HepG2 (cell line): Measurements from ENCODE around the gene TSC22D1. TPM values are rescaled to one million over a fixed set of nuclear protein-coding genes. Genes with fewer than 3 reads are reported as not detected.

Experiments
- ATAC-seq: fragments of 200-7000 bp; cut with Tn5 transposase; 3 replicates; pipeline ENCODE4 v1.9.1; 2020; ENCODE audit warnings: mild to moderate bottlenecking, moderate library complexity
- BruUV-seq: library from RNA; stranded (reverse); fragments of 400-500 nt; replicated peaks from 2 replicates; lab custom pipeline; 2021; lab: Mats Ljungman, UMichigan
- CTCF ChIA-PET: fragments of 300-600 bp; formaldehyde crosslinking; extraction: SDS; loops from one replicate; lab custom pipeline; 2021; ENCODE audit warnings: low total read pairs, inconsistent platforms, low intra/inter-chr PET ratio; lab: Yijun Ruan, JAX
- POLR2A ChIA-PET: fragments of 350-600 bp; sonication (Branson Sonifier 250); formaldehyde crosslinking; loops from one replicate; lab custom pipeline; 2020; ENCODE audit warnings: antibody characterized with exemption, inconsistent platforms; lab: Yijun Ruan, JAX
- DNase-seq: peaks from one replicate; pipeline ENCODE4 v3.0.0-alpha.2; 2015; ENCODE audit warnings: low spot score
- FAIRE-seq: peaks from 3 replicates; lab custom pipeline; 2011; peaks lifted over from hg19 to GRCh38; lab: Jason Lieb, UNC
- H2AFZ ChIP-seq: one replicate; pipeline ENCODE4 v1.6.1; 2011; ENCODE audit warnings: low read length, inconsistent platforms
- H3K27ac ChIP-seq: fragments of 300-600 bp; 3 replicates; pipeline ENCODE4 v1.8.0; 2011; ENCODE audit warnings: mixed run types, mild to moderate bottlenecking, mixed read lengths, low read length, inconsistent platforms; ENCODE audit not compliant: insufficient read depth; ENCODE audit errors: extremely low read length
- H3K27me3 ChIP-seq, 2 experiments: fragments of 200-600 bp in 1 of 2; 2 replicates in 1 of 2; 3 replicates in 1 of 2; pipeline versions ENCODE4 v1.6.0 to v1.8.0; 2011; ENCODE audit warnings: low read length in 2 of 2, mild to moderate bottlenecking in 2 of 2, moderate library complexity in 2 of 2, inconsistent platforms in 1 of 2; ENCODE audit not compliant: insufficient read depth in 2 of 2, control insufficient read depth in 1 of 2
- H3K36me3 ChIP-seq, 2 experiments: fragments of 200-600 bp in 1 of 2; replicated peaks in 1 of 2; 2 replicates in 1 of 2; 3 replicates in 1 of 2; pipeline versions ENCODE4 v1.5.1 to v1.8.0; 2011; ENCODE audit warnings: low read length in 2 of 2, inconsistent platforms in 1 of 2; ENCODE audit not compliant: insufficient read depth in 2 of 2, control insufficient read depth in 1 of 2
- H3K4me1 ChIP-seq: 2 replicates; pipeline ENCODE4 v1.5.1; 2012; ENCODE audit warnings: low read length, inconsistent platforms; ENCODE audit not compliant: insufficient read depth
- H3K4me2 ChIP-seq: 2 replicates; pipeline ENCODE4 v1.6.0; 2011; ENCODE audit warnings: low read depth, low read length, inconsistent platforms
- H3K4me3 ChIP-seq, 3 experiments: fragments of 200-600 bp in 1 of 3; sonication (generic), shearing (Covaris generic) in 1 of 3; replicated peaks in 1 of 3; 2 replicates each; pipeline ENCODE4 v1.5.1; 2011 to 2016; ENCODE audit warnings: low read length in 3 of 3, inconsistent platforms in 2 of 3, low read depth in 2 of 3, mild to moderate bottlenecking in 2 of 3, control low read depth in 1 of 3, mixed read lengths in 1 of 3; ENCODE audit not compliant: insufficient read depth in 1 of 3
- H3K79me2 ChIP-seq: one replicate; pipeline ENCODE4 v1.6.1; 2011; ENCODE audit warnings: low read length, inconsistent platforms; ENCODE audit not compliant: insufficient read depth
- H3K9ac ChIP-seq: 2 replicates; pipeline ENCODE4 v1.6.0; 2011; ENCODE audit warnings: mild to moderate bottlenecking, low read depth, low read length, inconsistent platforms; ENCODE audit not compliant: insufficient read depth
- H3K9me3 ChIP-seq: 2 replicates; pipeline ENCODE4 v1.5.1; 2012; ENCODE audit warnings: mild to moderate bottlenecking, low read length
- H4K20me1 ChIP-seq: 2 replicates; pipeline ENCODE4 v1.6.0; 2011; ENCODE audit warnings: inconsistent platforms, mild to moderate bottlenecking, low read length, moderate library complexity; ENCODE audit not compliant: insufficient read depth
- NR2C2 ChIP-seq: sonication (generic); formaldehyde crosslinking; IDR thresholded peaks from 2 replicates; pipeline ENCODE4 v1.4.0; 2020; ENCODE audit warnings: missing genetic modification reagents, mild to moderate bottlenecking, moderate library complexity, borderline replicate concordance
- PHF20 ChIP-seq: sonication (generic); formaldehyde crosslinking; IDR thresholded peaks from 2 replicates; pipeline ENCODE4 v1.5.0; 2020; ENCODE audit warnings: mild to moderate bottlenecking, missing genetic modification reagents
- SMYD3 ChIP-seq: sonication (generic); formaldehyde crosslinking; IDR thresholded peaks from 2 replicates; pipeline ENCODE4 v1.8.1; 2023; ENCODE audit warnings: mild to moderate bottlenecking, missing genetic modification reagents
- ZNF558 ChIP-seq: sonication (generic); formaldehyde crosslinking; IDR thresholded peaks from 2 replicates; pipeline ENCODE4 v1.9.0; 2022; ENCODE audit warnings: mild to moderate bottlenecking, missing genetic modification reagents, borderline replicate concordance
- ZNF891 ChIP-seq: sonication (generic); formaldehyde crosslinking; IDR thresholded peaks from 2 replicates; pipeline ENCODE4 v1.5.0; 2020; ENCODE audit warnings: mild to moderate bottlenecking, missing genetic modification reagents
- WGBS: methylation state at CpG from one replicate; pipeline ENCODE4 v1.1.6; 2017; ENCODE audit warnings: low lambda C conversion rate; 5-methylcytosine and 5-hydroxymethylcytosine counted together
- in situ Hi-C: cut with HindIII; loops from 2 replicates; pipeline ENCODE4 v1.10.0; 2017; ENCODE audit warnings: low pct_unique_long_range_greater_than_20kb; ENCODE audit not compliant: extremely low pct_ligation_motif_present
- intact Hi-C: fragments of 100-400 bp; cut with micrococcal nuclease; formaldehyde crosslinking; loops from one replicate; pipeline ENCODE4 v1.10.0; 2022; ENCODE audit not compliant: unreplicated experiment
- polyA plus RNA-seq, 8 experiments: library from polyadenylated mRNA; depleted of rRNA in 3 of 8; stranded (reverse) in 7 of 8; unstranded in 1 of 8; fragments of >200 nt; fragmentation: Illumina TruSeq in 4 of 8; extraction: Trizol in 4 of 8; gene quantifications; 2 replicates each; pipeline versions ENCODE4 v1.2.1 to v1.2.3, GENCODE V29; 2011 to 2016; ENCODE audit warnings: low read depth in 4 of 8, missing spikeins in 1 of 8, mixed read lengths in 1 of 8; ENCODE audit not compliant: insufficient read depth in 1 of 8
- total RNA-seq, 5 experiments: library from RNA; depleted of rRNA; stranded (reverse); fragments of >200 nt; fragmentation: Illumina TruSeq; extraction: Trizol; gene quantifications; 2 replicates each; pipeline ENCODE4 v1.2.3, GENCODE V29; 2016; ENCODE audit warnings: low read depth in 1 of 5
- TF ChIP-seq, protein P1 (sequence below): sonication (generic); formaldehyde crosslinking; IDR thresholded peaks from 2 replicates; pipeline ENCODE4 v1.5.0; 2020; ENCODE audit warnings: mild to moderate bottlenecking, missing genetic modification reagents

Gene TSC22D1
- total and polyA plus RNA-seq, 2 of the 13 experiments (the other 11 are each of a cell fraction or from before 2014, with no cell fraction given): 18.4 to 35.7 TPM

- DNase-seq: no peak
- Histone ChIP-seq H3K36me3 (no peaks in the 10 kb centered on the region), H4K20me1 (no peaks in the 10 kb centered on the region), H3K4me2 (peak overlapping the region; percentile 92), H3K27ac (peak overlapping the region; percentile 97), H3K9me3 (no peaks in the 10 kb centered on the region), H3K27me3 (no peaks in the 10 kb centered on the region; a peak in 1 of 5 replicates), H3K4me1 (peaks cover 38% of the 10 kb centered on the region), H3K4me3 (0 out of 6 replicates have a peak overlapping the region, but pooled peaks of 1 of the 3 experiments have one; percentile 30), H2AFZ (no peak overlapping the region), H3K79me2 (no peaks in the 10 kb centered on the region), H3K9ac (peak overlapping the region; percentile 90)
- BruUV-seq: no TSS peak
- ChIA-PET POLR2A (interaction anchor here (1.0 to 5.2 kb wide), 12 partner anchors 11 to 525 kb away, joined by 3 to 96 read pairs (median 4); partner anchors contain the start of genes CCDC122 and LACC1), CTCF (no interaction called here)
- WGBS: 73% methylated on average over 10 of the region's 11 CpGs
- FAIRE-seq: no peak
- 0 out of 2 replicates have a peak, but pooled peaks have one; percentile 2 for TF ChIP-seq PHF20 (CRISPR knock-in tag)
- TF ChIP-seq ZNF558 (CRISPR knock-in tag): 0 out of 2 replicates have a peak, but pooled peaks have one; percentile 9
- 0 out of 2 replicates have a peak, but pooled peaks have one; percentile 4 for TF ChIP-seq NR2C2 (CRISPR knock-in tag)
- TF ChIP-seq, protein P1, sequence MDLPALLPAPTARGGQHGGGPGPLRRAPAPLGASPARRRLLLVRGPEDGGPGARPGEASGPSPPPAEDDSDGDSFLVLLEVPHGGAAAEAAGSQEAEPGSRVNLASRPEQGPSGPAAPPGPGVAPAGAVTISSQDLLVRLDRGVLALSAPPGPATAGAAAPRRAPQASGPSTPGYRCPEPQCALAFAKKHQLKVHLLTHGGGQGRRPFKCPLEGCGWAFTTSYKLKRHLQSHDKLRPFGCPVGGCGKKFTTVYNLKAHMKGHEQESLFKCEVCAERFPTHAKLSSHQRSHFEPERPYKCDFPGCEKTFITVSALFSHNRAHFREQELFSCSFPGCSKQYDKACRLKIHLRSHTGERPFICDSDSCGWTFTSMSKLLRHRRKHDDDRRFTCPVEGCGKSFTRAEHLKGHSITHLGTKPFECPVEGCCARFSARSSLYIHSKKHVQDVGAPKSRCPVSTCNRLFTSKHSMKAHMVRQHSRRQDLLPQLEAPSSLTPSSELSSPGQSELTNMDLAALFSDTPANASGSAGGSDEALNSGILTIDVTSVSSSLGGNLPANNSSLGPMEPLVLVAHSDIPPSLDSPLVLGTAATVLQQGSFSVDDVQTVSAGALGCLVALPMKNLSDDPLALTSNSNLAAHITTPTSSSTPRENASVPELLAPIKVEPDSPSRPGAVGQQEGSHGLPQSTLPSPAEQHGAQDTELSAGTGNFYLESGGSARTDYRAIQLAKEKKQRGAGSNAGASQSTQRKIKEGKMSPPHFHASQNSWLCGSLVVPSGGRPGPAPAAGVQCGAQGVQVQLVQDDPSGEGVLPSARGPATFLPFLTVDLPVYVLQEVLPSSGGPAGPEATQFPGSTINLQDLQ (CRISPR knock-in tag): 0 out of 2 replicates have a peak, but pooled peaks have one; percentile 64
- no peak for TF ChIP-seq SMYD3
- 0 out of 2 replicates have a peak, but pooled peaks have one; percentile 7 for TF ChIP-seq ZNF891 (CRISPR knock-in tag)
- 0 out of 3 replicates have a peak, but pooled peaks have one; percentile 1 for ATAC-seq
- in situ Hi-C loops (no loop called here), intact Hi-C loops (loop anchor here (1.0 to 5.0 kb wide), 2 partner anchors 32 to 36 kb away; no protein-coding TSS in a partner anchor)
These were observed 172.6 kb downstream of the TSC22D1 start for GRCh38 chr13:44403461-44404056.
